ENCODE results near the gene ERFL.
"Not testable (repeated sequence)": the region's sequence is repeated elsewhere in the genome, so short reads cannot be mapped to it uniquely, and the experiment has no call there.

GRCh38 chr19:41875973-41876372 is 52.3 kb downstream of the ERFL start:
- not testable (repeated sequence) for TF ChIP-seq RARB (CRISPR knock-in tag; IDR thresholded peaks at IDR 0.05); SNAI2 (CRISPR knock-in tag; IDR thresholded peaks at IDR 0.05); ARNTL (CRISPR knock-in tag; IDR thresholded peaks at IDR 0.05; ENCODE audit: borderline replicate concordance, low read depth); ZNF70 (CRISPR knock-in tag; IDR thresholded peaks at IDR 0.05)
- TF ChIP-seq, protein P1, sequence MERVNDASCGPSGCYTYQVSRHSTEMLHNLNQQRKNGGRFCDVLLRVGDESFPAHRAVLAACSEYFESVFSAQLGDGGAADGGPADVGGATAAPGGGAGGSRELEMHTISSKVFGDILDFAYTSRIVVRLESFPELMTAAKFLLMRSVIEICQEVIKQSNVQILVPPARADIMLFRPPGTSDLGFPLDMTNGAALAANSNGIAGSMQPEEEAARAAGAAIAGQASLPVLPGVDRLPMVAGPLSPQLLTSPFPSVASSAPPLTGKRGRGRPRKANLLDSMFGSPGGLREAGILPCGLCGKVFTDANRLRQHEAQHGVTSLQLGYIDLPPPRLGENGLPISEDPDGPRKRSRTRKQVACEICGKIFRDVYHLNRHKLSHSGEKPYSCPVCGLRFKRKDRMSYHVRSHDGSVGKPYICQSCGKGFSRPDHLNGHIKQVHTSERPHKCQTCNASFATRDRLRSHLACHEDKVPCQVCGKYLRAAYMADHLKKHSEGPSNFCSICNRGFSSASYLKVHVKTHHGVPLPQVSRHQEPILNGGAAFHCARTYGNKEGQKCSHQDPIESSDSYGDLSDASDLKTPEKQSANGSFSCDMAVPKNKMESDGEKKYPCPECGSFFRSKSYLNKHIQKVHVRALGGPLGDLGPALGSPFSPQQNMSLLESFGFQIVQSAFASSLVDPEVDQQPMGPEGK (CRISPR knock-in tag; IDR thresholded peaks at IDR 0.05; ENCODE audit: borderline replicate concordance) = not testable (repeated sequence)
- TF ChIP-seq, protein P2, sequence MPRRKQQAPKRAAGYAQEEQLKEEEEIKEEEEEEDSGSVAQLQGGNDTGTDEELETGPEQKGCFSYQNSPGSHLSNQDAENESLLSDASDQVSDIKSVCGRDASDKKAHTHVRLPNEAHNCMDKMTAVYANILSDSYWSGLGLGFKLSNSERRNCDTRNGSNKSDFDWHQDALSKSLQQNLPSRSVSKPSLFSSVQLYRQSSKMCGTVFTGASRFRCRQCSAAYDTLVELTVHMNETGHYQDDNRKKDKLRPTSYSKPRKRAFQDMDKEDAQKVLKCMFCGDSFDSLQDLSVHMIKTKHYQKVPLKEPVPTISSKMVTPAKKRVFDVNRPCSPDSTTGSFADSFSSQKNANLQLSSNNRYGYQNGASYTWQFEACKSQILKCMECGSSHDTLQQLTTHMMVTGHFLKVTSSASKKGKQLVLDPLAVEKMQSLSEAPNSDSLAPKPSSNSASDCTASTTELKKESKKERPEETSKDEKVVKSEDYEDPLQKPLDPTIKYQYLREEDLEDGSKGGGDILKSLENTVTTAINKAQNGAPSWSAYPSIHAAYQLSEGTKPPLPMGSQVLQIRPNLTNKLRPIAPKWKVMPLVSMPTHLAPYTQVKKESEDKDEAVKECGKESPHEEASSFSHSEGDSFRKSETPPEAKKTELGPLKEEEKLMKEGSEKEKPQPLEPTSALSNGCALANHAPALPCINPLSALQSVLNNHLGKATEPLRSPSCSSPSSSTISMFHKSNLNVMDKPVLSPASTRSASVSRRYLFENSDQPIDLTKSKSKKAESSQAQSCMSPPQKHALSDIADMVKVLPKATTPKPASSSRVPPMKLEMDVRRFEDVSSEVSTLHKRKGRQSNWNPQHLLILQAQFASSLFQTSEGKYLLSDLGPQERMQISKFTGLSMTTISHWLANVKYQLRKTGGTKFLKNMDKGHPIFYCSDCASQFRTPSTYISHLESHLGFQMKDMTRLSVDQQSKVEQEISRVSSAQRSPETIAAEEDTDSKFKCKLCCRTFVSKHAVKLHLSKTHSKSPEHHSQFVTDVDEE (CRISPR knock-in tag; IDR thresholded peaks at IDR 0.05) = not testable (repeated sequence)

All from SK-N-SH treated with all-trans-retinoic acid at 6 μM for 48 hours (cell line).